ENCODE measurements around the gene CST8. TPM values are rescaled to one million over a fixed set of nuclear protein-coding genes. Genes with fewer than 3 reads are reported as not detected.
"Not testable (repeated sequence)": the region's sequence is repeated elsewhere in the genome, so short reads cannot be mapped to it uniquely, and the experiment has no call there.

CST8 gene
- total RNA-seq, 1 experiment from 2014 or later, result not detected

DNA sequence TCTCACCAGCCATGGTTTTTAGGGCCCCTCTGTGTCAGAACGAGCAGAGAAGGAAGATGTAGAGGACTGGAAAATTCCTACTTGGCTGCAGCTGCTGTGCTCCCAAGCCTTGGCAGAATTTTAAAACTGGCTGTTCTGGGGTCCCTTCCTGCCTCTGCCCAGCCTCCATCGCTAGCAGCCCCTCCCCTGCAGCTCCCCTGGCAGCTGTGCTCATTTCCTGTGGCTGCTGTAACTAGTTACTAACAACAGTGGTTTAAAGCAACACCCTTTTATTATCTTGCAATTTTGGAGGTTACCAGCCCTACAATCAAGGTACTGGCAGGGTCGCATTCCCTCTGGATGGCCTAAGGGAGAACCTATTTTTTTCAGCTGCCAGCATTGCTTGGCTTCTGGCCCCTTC, 34.5 kb upstream of the CST8 start:
- Histone ChIP-seq H3K27me3 (ENCODE audit: control insufficient read depth, insufficient read depth, low read length) (no peaks in the 10 kb centered on the region), H3K36me3 (replicated peaks; ENCODE audit: control insufficient read depth, insufficient read depth, low read length) (no peaks in the 10 kb centered on the region), H3K4me3 (ENCODE audit: insufficient read depth, low read depth, low read length) (no peak overlapping the region)
- no peak for DNase-seq

DNA sequence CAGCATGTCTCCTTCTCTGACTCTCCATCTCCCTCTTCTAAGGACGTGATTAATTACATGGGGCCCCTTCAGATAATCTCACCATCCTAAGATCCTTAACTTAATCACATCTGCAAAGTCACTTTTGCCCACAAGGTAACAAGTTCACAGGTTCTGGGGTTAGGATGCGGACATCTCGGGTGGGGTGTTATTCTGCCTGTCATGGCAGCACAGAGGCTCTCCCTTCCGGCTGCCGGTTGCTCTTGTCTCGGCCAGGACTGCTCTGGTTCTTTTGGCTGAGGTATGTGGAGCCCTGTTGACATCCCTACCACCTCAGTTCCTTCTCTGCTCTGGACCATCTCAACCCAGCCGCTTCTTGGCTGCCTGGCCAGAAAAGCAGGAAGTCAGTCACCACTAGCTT, 34.0 kb upstream of the CST8 start:
- DNase-seq, result no peak
- Histone ChIP-seq H3K27me3 (ENCODE audit: control insufficient read depth, insufficient read depth, low read length) (no peaks in the 10 kb centered on the region), H3K4me3 (ENCODE audit: insufficient read depth, low read depth, low read length) (no peak overlapping the region), H3K36me3 (replicated peaks; ENCODE audit: control insufficient read depth, insufficient read depth, low read length) (no peaks in the 10 kb centered on the region)

DNA sequence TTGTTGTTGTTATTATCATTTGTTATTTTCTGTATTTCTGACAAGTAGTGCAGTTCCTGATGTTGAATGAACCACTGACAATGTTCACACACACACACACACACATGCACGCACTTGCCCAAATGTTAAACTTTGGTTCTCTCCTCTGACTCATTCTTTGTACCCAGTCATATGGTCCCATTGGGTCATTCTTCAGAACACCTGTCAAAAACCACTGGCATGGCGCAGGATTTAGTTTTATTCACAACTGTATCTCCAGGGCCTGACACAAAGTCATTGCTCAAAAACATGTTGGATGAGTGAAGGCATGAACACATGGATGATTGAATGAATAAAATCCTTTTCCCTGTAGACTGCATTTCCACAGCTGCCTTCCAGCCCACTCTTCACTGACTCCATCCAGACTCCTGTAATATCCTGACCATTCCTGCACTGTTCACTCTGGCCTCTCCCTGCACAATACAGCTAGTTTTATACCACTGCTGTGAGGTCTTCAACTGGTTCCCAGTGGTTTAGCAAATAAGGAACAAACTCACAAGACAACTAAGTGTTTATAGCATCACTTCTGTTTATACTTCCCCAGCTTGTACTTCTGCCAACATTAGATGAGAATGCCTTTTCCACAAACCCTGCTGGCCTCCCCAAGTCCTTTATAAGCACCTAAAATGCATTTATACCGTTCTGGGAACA, 31.3 kb upstream of the CST8 start:
- H3K27me3 ChIP-seq (ENCODE audit: control insufficient read depth, insufficient read depth, low read length), result no peaks in the 10 kb centered on the region
- DNase-seq, result no peak
- no peak overlapping the region for H3K4me3 ChIP-seq (ENCODE audit: insufficient read depth, low read depth, low read length)
- H3K36me3 ChIP-seq (replicated peaks; ENCODE audit: control insufficient read depth, insufficient read depth, low read length), result no peaks in the 10 kb centered on the region

DNA sequence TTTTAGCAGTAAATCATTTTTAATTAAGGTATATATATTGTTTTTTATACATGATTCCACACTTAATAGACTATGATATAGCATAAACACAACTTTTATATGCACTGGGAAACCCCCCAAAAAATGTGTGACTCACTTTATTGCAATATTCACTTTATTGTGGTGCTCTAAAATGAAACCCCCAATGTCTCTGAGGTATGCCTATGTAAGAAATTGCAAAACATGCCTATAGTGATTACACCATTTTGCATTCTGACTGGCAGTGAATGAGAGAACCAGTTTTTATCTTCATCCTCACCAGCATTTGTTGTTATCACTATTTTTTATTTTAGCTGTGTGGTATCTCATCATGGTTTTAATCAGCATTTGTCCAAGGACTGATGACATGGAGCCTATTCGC, 29.7 kb upstream of the CST8 start:
- no peaks in the 10 kb centered on the region for H3K36me3 ChIP-seq (replicated peaks; ENCODE audit: control insufficient read depth, insufficient read depth, low read length)
- no peaks in the 10 kb centered on the region for H3K27me3 ChIP-seq (ENCODE audit: control insufficient read depth, insufficient read depth, low read length)
- H3K4me3 ChIP-seq (ENCODE audit: insufficient read depth, low read depth, low read length), result no peak overlapping the region
- DNase-seq, result no peak

DNA sequence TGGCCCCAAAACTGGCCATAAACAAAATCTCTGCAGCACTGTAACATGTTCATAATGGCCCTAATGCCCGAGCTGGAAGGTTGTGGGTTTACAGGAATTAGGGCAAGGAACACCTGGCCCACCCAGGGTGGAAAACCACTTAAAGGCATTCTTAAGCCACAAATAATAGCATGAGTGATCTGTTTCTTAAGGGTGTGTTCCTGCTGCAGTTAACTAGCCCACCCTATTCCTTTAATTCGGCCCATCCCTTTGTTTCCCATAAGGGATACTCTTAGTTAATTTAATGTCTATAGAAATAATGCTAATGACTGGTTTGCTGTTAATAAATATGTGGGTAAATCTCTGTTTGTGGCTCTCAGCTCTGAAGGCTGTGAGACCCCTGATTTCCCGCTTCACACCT, 24.0 kb upstream of the CST8 start:
- H3K27me3 ChIP-seq (ENCODE audit: control insufficient read depth, insufficient read depth, low read length), result not testable (repeated sequence)

DNA sequence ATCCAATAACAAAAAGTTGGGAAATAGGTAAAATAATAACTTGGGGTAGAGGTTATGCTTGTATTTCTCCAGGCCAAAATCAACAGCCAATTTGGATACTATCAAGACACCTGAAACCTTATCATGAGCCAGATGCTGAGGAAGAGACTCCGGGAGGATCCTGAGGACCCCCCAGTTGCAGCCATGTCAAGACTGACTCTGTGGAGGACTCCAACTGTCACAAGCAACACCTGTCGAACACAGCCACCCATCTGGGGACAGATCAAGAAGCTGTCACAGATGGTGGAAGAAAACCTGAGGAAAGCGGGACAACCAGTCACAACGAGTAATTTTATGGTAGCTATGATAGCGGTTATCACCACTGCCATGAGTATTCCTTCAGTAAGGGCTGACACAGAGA, 18.6 kb upstream of the CST8 start:
- DNase-seq; H3K36me3 ChIP-seq (replicated peaks; ENCODE audit: control insufficient read depth, insufficient read depth, low read length); H3K4me3 ChIP-seq (ENCODE audit: insufficient read depth, low read depth, low read length); H3K27me3 ChIP-seq (ENCODE audit: control insufficient read depth, insufficient read depth, low read length): not testable (repeated sequence)

More for the DNA sequence above, 24.0 kb upstream of the CST8 start:
- not testable (repeated sequence) for H3K36me3 ChIP-seq (replicated peaks; ENCODE audit: control insufficient read depth, insufficient read depth, low read length); DNase-seq; H3K4me3 ChIP-seq (ENCODE audit: insufficient read depth, low read depth, low read length)

DNA sequence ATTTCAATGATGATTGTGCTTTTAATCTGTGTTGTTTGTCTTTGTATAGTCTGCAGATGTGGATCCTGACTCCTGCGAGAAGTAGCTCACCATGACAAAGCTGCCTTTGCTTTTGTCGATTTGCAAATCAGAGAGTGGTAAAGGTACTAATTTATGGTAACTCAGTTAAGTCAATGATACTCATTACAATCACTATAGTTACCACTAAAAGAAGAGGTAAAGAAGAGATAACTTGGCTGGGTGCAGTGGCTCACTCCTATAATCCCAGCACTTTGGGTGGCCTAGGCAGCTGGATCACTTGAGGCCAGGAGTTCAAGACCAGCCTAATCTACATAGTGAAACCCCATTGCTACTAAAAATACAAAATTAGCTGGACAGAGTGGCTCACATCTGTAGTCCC, 17.6 kb upstream of the CST8 start:
- DNase-seq; H3K36me3 ChIP-seq (replicated peaks; ENCODE audit: control insufficient read depth, insufficient read depth, low read length); H3K27me3 ChIP-seq (ENCODE audit: control insufficient read depth, insufficient read depth, low read length); H3K4me3 ChIP-seq (ENCODE audit: insufficient read depth, low read depth, low read length): not testable (repeated sequence)

DNA sequence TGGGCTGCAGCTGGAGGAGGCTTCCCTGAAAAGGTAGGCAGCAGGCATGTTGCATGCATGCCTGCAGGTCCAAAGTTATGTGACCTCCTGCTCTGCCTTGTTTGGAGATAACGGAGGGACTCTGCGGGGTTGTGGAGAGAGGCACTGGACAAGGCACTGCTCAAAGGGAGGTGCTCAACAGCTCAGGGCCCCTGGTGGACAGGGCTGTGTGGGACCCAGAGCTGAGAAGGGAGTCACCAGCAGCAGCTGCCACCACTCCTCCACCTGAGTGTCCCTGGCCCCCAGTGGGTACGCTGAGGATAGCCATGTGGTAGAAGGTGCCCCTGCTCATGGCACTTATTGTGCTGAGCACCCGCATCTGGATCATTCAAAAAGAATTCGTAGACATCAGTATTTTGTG, 15.5 kb upstream of the CST8 start:
- no peaks in the 10 kb centered on the region; the same call in 1 of the 2 replicates for H3K27me3 ChIP-seq (ENCODE audit: control insufficient read depth, insufficient read depth, low read length)
- no peaks in the 10 kb centered on the region for H3K36me3 ChIP-seq (replicated peaks; ENCODE audit: control insufficient read depth, insufficient read depth, low read length)
- no peak for DNase-seq
- no peak overlapping the region for H3K4me3 ChIP-seq (ENCODE audit: insufficient read depth, low read depth, low read length)

DNA sequence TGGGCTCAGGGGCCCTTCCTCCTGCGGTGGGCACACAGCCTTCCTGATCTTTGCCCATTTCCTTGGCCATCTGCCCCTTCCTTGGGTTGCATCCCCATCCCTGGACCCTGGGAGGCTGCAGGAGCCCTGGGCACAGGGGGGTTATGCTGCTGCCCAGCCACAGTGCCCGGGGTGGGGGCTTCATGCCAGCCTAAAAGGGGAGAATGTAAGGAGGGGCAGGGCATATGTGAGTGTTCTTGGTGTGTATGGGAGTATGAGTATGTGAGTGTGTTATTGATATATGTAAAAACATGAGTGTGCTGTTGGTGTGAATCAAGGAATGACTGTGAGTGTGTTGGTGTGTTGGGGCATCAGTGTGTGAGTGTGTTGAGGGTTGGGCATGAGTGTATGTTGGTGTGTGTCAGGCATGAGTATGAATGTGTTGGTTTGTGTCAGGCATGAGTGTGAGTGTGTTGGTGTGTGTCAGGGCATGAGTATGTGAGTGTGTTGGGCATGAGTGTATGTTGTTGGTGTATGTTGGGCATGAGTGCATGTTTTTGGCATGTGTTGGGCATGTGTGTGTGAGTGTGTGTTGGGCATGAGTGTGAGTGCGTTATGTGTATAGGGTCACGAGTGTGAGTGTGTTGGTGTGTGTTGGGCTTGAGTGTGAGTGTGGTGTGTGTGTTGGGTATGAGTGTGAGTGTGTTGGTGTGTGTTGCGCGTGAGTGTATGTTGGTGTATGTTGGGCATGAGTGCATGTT, 14.7 kb upstream of the CST8 start:
- H3K36me3 ChIP-seq (replicated peaks; ENCODE audit: control insufficient read depth, insufficient read depth, low read length), result no peaks in the 10 kb centered on the region
- H3K27me3 ChIP-seq (ENCODE audit: control insufficient read depth, insufficient read depth, low read length), result no peaks in the 10 kb centered on the region; the same call in 1 of the 2 replicates
- no peak for DNase-seq
- no peak overlapping the region for H3K4me3 ChIP-seq (ENCODE audit: insufficient read depth, low read depth, low read length)

DNA sequence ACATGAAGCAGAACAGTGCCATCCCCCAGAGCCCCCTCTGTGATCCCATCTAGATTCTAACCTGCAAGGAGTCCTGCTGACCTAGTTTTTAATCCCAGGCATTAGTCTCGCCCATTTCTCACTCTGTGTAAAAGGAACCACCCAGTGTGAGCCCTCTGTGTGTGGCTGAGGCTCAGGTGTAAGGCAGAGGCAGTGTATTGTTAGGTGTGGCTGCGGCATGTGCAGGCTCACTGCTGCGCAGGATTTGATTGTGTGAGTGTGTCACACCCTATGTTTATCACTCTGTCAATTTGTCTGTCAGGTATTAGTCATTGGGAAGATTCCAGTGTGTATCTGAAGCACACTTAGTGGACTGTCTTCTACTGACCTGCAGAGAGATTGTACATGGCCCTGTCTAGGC, 13.7 kb upstream of the CST8 start:
- DNase-seq, result no peak
- Histone ChIP-seq H3K27me3 (ENCODE audit: control insufficient read depth, insufficient read depth, low read length) (no peaks in the 10 kb centered on the region; the same call in 1 of the 2 replicates), H3K36me3 (replicated peaks; ENCODE audit: control insufficient read depth, insufficient read depth, low read length) (no peaks in the 10 kb centered on the region), H3K4me3 (ENCODE audit: insufficient read depth, low read depth, low read length) (no peak overlapping the region)

DNA sequence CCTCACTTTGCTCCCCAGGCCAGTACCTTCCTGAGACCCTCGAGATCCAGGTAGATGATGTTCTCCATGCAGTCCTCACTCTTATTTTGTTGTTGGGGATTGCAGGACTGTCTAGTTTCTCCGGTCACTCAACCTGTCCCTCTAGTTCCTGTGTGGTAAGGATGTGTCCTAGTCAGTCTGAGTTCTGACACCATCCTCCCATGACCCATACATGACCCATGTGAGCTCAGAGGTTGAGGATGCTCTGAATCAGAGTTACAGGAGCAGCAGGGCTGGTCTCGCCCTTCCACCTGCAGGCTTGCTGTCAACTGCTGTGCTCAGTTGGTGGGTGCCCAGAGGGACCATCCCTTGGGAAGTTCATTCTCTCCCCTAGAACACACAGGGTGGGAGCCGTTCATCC, 11.9 kb upstream of the CST8 start:
- no peaks in the 10 kb centered on the region for H3K36me3 ChIP-seq (replicated peaks; ENCODE audit: control insufficient read depth, insufficient read depth, low read length)
- no peaks in the 10 kb centered on the region; the same call in 1 of the 2 replicates for H3K27me3 ChIP-seq (ENCODE audit: control insufficient read depth, insufficient read depth, low read length)
- no peak overlapping the region for H3K4me3 ChIP-seq (ENCODE audit: insufficient read depth, low read depth, low read length)
- no peak for DNase-seq

DNA sequence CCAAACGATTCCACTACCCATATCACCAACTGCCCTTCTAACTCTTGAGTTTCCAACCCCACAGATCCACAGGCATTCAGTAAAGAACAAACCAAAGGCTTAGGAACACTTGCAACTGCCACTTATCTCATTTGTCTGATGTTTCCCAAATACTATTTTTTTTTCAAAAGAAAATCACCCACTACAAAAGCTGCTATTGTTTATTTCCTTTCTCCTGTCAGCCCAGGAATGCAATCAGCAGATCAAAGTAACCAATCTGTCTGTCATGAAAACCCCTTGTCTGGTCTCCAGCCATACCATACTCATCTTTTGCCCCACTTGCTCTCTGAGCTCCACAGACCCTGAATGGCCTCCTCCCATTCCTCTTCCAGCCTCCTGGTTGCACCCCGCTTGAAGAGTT, 8.8 kb upstream of the CST8 start:
- Histone ChIP-seq H3K27me3 (ENCODE audit: control insufficient read depth, insufficient read depth, low read length) (no peaks in the 10 kb centered on the region), H3K36me3 (replicated peaks; ENCODE audit: control insufficient read depth, insufficient read depth, low read length) (no peaks in the 10 kb centered on the region), H3K4me3 (ENCODE audit: insufficient read depth, low read depth, low read length) (no peak overlapping the region)
- DNase-seq, result no peak

DNA sequence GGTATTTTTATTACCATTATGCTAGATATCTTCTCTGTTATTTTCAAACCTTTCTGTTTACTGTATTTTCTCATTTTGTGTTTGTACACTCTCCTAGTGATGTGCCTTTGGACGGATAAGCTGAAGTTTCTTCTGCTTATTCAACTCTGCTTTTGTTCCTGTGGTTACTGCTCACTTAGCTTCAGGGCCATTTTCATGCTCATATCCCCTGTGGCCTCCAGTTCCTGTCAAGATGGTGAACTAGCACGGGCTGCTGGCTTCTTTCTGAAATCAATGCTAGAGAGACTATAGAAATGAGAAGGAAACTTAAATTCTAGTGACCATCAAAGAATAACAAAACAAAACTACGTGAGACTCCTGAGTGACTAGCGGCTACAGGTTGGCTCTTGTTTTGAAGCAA, 6.8 kb upstream of the CST8 start:
- Histone ChIP-seq H3K27me3 (ENCODE audit: control insufficient read depth, insufficient read depth, low read length) (no peaks in the 10 kb centered on the region), H3K36me3 (replicated peaks; ENCODE audit: control insufficient read depth, insufficient read depth, low read length) (no peaks in the 10 kb centered on the region), H3K4me3 (ENCODE audit: insufficient read depth, low read depth, low read length) (no peak overlapping the region)
- DNase-seq, result no peak

DNA sequence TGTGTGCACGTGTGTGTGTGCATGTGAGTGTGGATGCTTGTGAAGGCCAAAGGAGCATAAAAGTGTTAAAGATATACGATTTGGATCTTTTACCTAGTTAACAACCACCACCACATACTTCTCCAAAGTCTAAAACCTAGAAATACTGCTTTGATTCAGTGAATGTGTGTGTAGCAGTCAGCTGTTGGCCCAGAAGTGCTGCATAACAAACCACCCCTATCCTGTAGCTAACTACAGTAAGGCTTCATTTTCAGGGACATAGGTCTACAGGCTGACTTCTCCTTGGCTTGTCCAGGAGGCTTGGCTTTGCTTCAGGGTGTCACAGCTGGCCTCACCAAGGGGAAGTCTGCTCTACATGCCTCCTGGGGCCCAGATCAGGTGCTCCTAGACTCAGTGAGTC, 2.4 kb upstream of the CST8 start:
- Histone ChIP-seq H3K4me3 (ENCODE audit: insufficient read depth, low read depth, low read length) (no peak overlapping the region), H3K27me3 (ENCODE audit: control insufficient read depth, insufficient read depth, low read length) (no peaks in the 10 kb centered on the region), H3K36me3 (replicated peaks; ENCODE audit: control insufficient read depth, insufficient read depth, low read length) (no peaks in the 10 kb centered on the region)
- DNase-seq, result no peak

DNA sequence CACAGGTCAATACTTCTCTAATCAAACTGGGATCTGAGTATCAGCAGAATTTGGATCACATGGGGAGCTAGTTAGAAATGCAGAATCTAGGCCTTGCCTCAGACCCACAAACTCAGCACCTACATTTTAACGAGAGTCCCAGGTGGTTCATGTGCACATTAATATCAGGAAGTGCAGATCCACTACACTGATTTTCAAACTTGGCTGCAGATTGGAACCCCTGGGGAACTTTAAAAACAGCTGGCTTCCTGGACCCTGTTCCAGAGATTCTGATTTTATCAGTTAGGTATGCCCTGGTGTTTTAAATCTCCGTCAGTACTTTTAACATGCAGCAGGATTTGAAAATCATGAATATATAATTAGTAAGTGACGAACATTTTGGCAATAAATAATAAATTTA, 1.9 kb upstream of the CST8 start:
- Histone ChIP-seq H3K36me3 (replicated peaks; ENCODE audit: control insufficient read depth, insufficient read depth, low read length) (no peaks in the 10 kb centered on the region), H3K27me3 (ENCODE audit: control insufficient read depth, insufficient read depth, low read length) (no peaks in the 10 kb centered on the region), H3K4me3 (ENCODE audit: insufficient read depth, low read depth, low read length) (no peak overlapping the region)
- no peak for DNase-seq

All from H7 (cell line).